GM18507 (cell line): ENCODE results near the gene ZNF407.

Experiments
- DNase-seq: peaks from one replicate; pipeline ENCODE4 v3.0.0; 2011; ENCODE audit warnings: low read depth; ENCODE audit not compliant: insufficient read length; ENCODE audit errors: extremely low spot score
- FAIRE-seq: peaks from 2 replicates; lab custom pipeline; 2011; peaks lifted over from hg19 to GRCh38; lab: Jason Lieb, UNC

Gene ZNF407

DNA sequence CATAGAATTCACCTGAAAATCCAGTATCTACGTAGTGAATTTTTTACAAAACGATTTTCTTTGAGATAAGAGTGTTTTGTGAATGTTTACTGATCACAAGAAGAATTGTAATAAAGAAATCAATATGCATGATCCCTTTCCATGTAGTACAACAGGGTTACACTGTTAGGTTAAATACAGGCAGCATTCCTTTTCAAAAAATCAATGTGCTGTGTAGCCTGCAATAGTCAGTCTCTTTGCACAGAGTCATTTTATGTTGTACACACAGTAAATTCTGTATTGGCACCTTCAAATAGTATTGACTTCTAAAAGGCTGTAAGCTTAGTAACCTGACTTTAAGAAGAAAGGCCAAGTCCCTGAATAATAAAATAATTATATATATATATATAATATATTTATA is 63.3 kb downstream of the ZNF407 start:
- FAIRE-seq (no peak), DNase-seq (no peak)

DNA sequence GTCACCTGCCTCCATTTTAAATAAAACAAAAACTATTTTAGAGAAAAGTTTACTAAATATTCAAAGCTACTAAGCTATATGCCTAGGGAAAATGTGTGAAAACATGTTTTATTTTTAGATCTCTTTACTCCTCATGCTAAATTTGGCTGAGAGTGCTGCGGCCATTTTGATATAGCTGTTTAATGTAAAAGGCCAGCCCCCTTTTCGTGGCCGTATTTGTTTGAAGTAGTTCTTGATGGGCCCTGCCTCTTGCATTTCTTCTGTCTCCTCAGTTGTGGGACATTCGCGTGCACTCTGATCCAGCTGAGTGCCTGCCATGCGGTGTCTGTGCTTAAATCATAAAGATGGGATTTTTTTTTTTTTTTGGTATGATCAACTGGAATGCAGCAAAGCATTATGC is 64.0 kb downstream of the ZNF407 start:
- no peak for FAIRE-seq
- DNase-seq = no peak

DNA sequence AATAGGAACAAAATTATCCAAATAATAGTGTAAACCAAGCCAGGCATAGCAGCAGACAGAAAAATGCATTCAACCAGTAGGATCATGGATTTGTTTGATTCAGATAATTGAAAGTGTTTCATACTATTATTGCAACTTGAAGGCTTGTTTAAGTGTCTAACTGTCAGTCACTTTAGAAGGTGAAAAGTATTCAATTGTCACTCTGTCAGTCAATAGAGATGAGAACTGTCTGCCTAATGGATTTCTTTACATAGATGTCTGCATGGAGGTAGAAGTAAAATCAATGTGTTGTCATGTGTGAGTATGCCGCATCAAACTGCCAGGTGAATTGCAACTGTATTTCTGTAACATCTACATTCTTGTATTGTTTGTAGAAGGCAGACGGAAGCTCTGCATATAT is 65.0 kb downstream of the ZNF407 start:
- no peak for DNase-seq
- FAIRE-seq = no peak

DNA sequence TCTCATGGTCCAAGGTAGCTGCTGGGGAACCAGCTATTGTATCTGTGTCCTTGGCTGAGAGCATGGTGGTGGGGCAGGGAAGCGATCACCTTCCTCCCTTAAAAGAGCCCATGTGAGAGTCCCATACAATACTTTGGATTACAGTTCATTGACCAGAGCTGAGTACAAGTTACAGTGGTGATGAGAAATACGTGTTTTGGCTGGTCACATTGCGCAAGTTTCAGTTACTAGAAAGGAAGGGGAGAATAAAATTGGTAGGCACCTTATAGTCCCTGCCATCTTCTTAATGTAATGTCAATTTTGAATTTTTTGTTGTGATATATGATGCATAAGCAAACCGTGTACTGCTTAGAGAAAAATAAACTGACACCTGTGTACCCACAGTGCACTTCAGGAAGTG is 67.7 kb downstream of the ZNF407 start:
- no peak for DNase-seq
- FAIRE-seq = no peak

DNA sequence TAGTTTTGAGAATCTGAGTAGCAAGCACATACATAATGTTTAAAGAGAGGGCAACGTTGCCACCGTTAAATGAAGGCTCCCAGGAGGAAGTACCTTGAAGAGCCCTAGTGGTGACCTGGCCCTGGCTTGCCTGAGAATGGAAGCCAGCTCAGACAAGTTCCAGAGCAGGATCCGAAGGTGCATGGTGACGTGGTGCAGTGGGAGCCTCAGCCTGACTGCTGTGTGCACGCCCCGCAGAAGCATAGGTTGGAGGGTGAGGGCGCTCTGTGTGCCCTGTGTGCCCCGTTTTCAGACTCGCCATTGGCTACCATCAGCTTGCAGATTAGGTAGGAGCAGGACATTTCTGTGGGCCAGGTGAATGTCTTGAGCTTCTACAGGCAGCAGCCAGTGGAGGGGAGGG is 68.2 kb downstream of the ZNF407 start:
- DNase-seq (no peak), FAIRE-seq (no peak)

DNA sequence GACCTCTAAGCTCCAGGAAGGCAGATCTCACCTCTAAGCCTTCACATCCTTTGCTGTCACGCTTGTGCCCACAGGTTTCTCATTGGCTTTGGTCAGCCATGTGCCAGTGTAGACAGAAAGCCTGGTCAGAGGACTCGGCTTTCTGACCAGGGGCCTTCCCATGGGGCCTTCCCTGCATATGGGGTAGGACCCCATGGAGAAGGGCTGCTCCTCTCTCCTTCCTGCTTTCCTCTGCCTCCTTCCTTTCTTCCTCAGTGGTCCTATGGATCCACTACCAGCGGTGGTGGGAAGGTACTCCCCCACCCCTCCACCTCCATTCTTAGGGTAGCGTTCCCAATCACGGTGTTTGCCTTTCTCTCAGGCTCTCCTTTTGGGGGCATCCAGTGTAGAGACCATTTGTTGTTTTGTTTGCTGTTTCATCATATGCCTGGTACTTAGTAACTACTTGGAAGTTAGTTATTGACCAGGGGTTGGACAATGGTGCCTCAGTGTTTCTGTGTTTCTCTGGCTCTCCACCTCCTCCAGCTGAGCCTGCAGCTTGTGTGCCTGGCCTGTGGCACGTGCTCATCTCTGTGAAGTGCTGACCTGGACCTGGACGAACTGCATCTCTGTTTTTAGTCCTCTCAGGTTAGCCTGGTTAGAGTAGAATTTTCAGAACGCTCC is 71.6 kb downstream of the ZNF407 start:
- FAIRE-seq (no peak), DNase-seq (no peak)

DNA sequence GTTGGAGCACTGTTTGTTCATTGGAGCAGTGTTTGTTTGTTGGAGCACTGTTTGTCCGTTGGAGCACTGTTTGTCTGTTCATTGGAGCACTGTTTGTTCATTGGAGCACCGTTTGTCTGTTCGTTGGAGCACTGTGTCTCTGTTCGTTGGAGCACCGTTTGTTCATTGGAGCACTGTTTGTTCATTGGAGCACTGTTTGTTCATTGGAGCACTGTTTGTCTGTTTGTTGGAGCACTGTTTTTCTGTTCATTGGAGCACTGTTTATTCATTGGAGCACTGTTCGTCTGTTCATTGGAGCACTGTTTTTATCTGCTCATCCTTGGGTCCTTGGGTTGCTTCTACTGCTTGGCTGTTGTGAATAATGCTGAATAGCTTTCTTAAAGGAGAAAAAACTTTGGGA is 74.7 kb downstream of the ZNF407 start:
- no peak for FAIRE-seq
- DNase-seq = no peak

DNA sequence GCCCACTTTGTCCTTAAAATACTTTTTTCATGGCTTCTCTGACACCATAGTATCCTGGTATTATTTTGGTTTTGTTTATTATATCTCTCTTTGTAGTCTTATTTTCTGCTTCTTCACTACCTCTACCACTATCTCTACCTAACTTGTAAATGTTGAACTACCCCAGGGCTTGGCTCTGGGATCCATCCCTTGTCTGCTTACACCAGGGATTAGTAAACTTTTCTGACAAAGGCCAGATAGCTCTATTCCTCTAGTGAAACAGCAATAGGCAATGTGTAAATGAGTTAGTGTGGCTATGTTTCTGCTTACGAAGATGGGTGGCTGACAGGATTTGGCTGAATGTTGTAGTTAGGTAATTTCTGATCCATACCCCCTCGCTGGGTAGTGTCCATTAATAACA is 76.8 kb downstream of the ZNF407 start:
- FAIRE-seq (no peak), DNase-seq (no peak)

DNA sequence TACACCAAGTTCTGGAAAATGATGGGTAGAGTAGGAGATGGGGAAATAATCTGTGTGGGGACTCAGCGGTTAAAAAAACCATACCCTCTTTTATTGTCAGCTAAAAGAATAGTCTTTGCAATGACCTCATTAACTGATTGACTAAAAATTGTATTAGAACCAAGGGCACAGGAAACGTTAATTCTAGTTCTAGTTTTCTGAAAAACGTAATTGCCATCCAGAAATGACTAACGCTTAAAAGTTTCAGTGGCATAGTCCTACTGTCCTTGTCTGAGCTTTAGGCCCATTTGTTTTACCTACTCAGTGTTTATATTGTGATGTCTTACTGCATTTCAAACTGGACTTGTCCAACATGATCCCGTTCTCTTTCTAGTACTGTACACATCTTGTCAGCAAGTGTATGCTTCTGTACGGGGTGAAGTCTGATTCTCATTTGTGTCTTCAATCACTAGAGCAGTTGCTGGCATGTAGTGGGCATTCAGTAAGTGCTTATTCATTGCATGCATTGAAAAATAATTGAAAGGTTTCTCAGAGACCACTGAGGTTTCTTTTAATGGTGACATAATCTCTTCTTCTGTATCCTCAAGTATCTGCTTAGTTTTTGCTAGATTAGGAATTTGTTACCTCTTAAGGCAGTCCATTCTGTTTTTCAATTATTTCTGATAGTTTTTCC is 81.5 kb downstream of the ZNF407 start:
- FAIRE-seq (peak; percentile 48), DNase-seq (no peak)

DNA sequence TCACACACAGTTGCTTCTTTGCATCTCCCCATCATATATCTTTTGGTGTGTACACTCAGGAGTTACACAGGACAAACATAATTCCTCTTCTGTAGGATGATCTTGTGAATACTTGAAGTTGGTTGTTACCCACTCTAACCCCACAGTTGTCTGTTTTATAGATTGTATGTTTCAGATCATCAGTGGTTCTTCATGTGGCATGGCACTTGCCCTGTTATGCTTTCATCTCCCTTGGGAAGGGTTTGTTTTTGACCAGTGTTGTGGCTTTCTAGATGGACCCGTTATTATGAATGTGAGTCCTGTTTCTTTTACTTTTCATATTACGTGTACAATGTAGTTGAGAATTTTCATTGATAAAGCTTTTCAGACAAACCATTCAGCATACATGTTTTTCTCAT is 82.0 kb downstream of the ZNF407 start:
- DNase-seq = no peak
- no peak for FAIRE-seq

DNA sequence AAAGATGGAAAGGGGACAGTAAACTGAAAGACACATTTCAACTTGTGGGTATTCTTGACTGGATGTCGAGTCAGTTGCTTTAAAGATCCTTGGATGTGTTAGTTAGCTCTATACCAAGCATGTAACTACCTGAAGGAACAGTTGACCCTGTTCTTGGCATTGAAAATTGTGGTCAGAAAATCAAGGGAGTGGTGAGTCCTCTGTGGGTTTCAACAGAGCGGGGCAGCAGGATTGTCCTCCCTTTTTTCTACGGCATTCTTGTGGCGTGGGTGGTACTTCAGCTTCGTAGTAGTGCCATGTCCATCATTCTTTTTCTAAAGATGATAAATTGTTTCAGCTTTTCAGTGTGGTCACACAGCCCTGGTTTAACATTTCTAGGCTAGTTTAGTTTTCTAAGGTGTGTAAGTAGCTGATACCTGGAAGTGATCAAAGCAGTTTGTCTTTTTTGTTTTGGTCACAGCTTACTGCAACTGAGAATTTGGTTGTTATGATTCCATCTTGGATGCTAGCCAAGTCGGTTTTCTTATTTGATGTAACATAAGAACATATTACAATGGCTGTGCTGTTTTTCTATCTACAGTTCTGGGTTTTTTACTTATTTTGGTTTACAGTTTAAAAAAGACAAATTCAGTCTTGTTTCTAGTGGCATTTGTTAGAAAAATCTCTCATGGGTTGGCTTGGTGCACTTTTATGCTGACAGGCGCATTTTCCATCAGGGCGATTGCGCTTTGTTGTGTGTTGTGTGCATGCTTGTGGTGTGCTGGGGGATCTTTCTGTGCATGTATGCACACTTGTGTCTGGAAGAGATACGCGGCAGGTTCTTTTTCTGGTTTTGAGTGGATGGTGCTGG is 84.7 kb downstream of the ZNF407 start:
- no peak for FAIRE-seq
- no peak for DNase-seq

DNA sequence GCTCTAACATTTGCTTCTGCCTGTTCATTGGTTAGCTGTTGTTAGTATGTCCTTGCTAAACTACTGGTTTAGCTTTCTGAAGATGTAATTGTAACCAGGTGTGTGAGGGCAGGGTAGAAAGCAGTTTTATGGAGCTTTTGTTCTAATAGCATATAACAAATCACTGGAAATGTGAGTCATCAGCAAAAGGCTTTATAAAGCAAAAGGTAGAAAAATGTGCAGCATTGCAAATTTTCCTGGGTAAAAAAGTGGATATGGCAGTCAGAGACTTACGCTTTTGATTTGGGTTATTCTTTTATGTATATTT is 85.3 kb downstream of the ZNF407 start:
- FAIRE-seq (no peak), DNase-seq (no peak)

DNA sequence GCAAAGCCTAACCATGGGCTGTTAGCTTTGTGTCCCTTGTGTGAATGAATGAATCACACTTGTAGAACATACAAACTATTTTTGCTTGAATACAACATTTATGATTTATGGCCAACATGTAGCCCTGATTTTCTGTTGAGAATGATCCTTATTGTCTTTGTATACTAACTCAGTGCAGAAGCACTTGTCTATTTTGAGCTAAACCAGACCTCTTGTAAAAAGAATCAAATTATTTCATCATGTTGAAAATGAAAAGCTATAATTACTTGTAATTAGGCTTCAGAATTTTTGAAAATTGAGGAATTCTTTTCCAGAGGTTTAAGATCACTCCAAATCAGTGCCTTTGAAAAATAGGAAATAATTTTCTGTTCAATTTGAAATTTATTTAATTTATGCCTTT is 85.9 kb downstream of the ZNF407 start:
- DNase-seq (no peak), FAIRE-seq (no peak)

DNA sequence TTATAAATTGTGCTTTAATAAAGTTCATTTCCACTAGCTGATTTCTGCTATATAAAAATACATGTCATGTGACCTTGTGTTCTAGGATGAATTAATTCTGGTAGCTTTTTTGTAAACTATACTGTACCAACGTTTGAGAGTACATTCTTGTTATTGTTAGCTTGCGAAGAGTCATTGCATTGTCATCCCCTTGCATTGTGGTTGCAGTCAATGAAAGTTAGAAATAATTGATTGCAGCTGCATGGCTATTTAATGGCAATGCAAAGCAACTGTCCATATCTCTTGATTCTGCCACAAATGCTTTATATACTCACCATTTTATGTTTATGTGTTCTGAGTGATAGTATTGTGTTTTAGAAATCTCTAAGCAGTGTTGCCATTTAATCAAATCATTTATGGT is 91.6 kb downstream of the ZNF407 start:
- FAIRE-seq = no peak
- no peak for DNase-seq

DNA sequence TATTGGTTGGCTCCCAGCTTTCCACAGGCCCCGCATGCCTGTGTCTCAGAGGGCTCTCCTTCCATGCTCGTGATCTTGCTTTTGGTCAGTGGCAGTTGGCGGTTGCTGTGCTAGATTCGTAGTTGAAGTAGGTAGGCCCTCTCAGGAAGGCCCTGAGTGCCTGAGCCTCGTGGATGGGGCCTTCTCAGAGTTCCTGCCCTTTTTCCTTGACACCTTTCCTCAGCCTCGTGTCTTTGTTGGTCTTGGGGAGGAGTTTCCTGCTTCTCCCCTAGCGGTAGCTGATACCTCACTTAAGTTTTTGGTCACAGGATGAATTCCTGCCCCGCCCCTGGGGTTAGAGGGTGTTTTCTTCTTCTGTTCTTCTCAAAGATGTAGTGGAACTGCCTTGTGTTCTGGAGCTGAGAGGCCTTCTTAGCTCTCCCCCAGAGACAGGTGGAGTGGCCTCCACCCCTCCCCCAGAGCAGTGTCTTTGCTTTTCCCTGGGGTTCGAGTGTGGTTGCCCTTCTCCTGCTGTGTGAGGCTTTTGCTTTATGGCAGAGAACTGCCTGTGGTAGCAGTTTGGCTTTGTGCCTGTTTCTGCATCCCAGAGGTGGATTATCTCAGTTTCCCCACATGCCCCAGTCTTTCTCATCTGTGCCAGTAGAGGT is 94.8 kb downstream of the ZNF407 start:
- FAIRE-seq = no peak
- no peak for DNase-seq

DNA sequence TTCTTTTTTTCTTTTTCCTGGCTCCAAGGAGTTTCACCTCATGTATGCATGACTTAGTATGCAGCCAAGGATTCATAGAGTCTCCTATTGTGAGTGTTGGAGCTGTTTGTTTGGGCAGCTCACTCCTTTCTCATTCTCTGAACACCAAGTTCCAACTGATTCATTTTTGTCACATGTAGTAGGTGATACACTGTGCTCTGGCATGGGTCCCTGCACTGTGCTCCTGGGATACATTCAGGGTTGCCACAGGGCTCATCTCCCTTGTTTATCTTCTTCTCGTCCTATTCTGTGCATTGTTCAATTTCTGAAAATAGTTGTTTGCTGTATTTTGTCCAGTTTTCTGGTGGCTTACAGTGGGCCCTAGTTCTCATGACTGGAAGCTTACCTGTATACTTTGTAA is 96.8 kb downstream of the ZNF407 start:
- FAIRE-seq (no peak), DNase-seq (no peak)

DNA sequence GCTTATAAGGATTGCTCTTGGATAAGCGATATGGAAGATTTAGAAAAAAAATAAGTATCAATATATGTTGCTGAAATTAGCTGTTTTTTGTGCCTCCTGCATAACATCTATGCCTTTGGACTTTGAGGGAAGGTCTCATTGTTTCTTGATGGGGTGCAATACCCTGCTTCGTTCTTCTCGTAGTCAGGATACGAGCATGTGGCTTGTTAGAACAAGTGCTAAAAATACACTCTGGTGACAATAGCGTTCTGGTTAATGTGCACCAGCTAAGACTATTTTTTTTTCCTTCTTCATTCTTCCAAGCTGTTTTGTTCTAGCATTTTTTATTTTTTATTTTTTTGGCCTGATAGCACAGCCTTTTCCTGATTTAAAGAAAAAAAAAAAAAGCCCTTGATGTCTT is 97.5 kb downstream of the ZNF407 start:
- FAIRE-seq (no peak), DNase-seq (no peak)

DNA sequence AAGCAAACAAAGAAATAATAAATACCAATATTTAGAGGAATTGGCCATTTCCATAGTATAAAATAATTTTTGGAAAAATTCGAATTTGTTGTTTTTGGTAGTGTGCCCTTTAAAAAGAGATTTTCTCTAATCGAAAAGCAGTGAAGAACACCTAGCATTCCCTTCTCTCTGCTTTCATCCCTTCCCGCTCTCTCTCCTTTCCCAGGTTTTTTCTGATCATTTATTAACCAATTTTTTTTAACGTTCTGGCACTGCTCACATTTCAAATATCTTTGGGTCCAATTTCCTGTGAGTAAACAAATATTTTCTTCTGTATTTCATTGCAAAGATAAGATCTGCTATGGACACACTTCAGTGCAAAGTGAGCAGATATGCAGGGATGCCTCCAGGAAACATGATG is 101.2 kb downstream of the ZNF407 start:
- no peak for DNase-seq
- no peak for FAIRE-seq

DNA sequence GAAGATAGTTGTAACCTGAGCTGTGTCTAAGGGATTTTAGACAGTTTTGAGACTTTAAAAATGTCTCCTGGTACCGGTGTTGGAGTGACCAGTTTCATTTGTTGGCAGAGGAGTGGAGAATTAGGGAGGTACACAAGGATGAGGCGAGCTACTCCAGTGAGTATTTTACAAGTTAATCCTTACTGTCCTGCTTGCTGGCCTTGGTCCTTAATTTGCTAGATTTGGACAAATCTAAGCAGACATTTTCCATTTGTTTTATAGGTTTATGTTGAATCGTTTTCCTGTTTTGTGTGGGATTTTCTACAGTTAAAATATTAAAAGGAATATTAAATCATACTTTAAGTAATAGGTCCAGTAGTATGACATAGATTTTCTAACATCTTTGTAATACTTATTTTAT is 101.8 kb downstream of the ZNF407 start:
- DNase-seq = no peak
- FAIRE-seq = no peak

DNA sequence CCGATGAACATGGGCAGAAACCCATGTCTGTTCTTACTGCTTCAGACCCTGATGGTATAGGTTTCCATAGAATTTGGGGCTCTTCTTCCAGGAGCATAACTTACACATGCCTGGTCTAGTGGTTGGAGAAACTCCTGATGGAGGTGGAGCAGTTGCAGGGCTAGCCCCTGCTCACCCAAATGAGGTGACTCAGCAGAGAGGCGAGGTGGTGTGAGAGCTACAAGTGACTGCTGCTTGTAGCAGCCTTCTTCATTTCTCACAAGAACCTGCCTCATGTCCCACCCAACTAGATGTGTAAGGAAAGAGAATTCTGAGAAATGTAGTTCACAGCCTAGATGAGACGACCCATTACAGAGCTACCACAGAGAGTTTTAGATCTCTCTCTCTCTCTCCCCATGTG is 105.3 kb downstream of the ZNF407 start:
- FAIRE-seq = no peak
- no peak for DNase-seq

DNA sequence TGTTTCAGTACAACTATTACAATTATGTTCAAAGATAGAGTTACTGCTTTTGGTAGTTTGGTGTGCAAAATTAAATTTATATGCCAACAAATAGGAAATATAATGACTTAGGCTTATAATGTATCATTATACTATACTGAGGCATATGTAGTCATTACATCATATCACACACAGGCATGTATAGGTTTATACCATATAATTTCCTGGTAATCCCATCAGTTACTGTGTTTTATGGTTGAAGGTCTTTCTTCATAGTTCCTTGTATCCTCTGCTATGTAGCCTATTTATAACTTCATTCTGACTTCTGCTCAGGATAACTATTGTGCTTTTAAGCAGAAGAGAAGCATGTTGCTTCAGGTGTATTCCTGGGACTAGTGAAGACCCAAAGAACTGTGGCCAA is 110.5 kb downstream of the ZNF407 start:
- no peak for FAIRE-seq

More for the DNA sequence above, 110.5 kb downstream of the ZNF407 start:
- DNase-seq = no peak
